H1 (cell line): ENCODE measurements around the gene AHRR. TPM values are rescaled to one million over a fixed set of nuclear protein-coding genes. Genes with fewer than 3 reads are reported as not detected.
A peak's percentile ranks its signal among the peaks of the same experiment; 100 is the strongest.

Experiments
- CTCF ChIA-PET: fragments of 300-600 bp; sonication (Branson Sonifier 250); formaldehyde crosslinking; loops from one replicate; lab custom pipeline; 2021; ENCODE audit not compliant: partially characterized antibody; lab: Charles Lee
- POLR2A ChIA-PET: fragments of 300-600 bp; sonication (Branson Sonifier 250); formaldehyde crosslinking; loops from one replicate; lab custom pipeline; 2021; ENCODE audit warnings: inconsistent platforms; ENCODE audit not compliant: partially characterized antibody; lab: Charles Lee
- DNase-seq, 2 experiments: peaks; one replicate each; pipeline versions ENCODE4 v3.0.0 to v3.0.0-alpha.2; 2010 to 2022; ENCODE audit warnings: low spot score in 2 of 2, low read depth in 1 of 2, mixed read lengths in 1 of 2
- FAIRE-seq: peaks from 2 replicates; lab custom pipeline; 2011; peaks lifted over from hg19 to GRCh38; lab: Jason Lieb, UNC
- H2AFZ ChIP-seq: 2 replicates; pipeline ENCODE4 v1.8.1; 2012; ENCODE audit warnings: low read length, inconsistent platforms
- H2AK5ac ChIP-seq: 2 replicates; pipeline ENCODE4 v1.6.1; 2013; ENCODE audit warnings: low read depth, low read length
- H2BK120ac ChIP-seq: replicated peaks from 2 replicates; pipeline ENCODE3; 2013; ENCODE audit warnings: low read depth, low read length, inconsistent platforms
- H2BK12ac ChIP-seq: 2 replicates; pipeline ENCODE4 v1.6.1; 2013; ENCODE audit warnings: low read depth, low read length
- H2BK15ac ChIP-seq: 2 replicates; pipeline ENCODE4 v1.6.1; 2013; ENCODE audit warnings: low read length
- H2BK20ac ChIP-seq: 2 replicates; pipeline ENCODE4 v1.6.1; 2013; ENCODE audit warnings: low read length
- H2BK5ac ChIP-seq: 2 replicates; pipeline ENCODE4 v1.6.1; 2013; ENCODE audit warnings: low read depth, low read length
- H3K14ac ChIP-seq: 2 replicates; pipeline ENCODE4 v1.6.1; 2013; ENCODE audit warnings: inconsistent platforms; ENCODE audit not compliant: insufficient read length
- H3K18ac ChIP-seq: 2 replicates; pipeline ENCODE4 v1.6.1; 2013; ENCODE audit warnings: low read length; ENCODE audit errors: extremely low read depth
- H3K23ac ChIP-seq: 2 replicates; pipeline ENCODE4 v1.6.1; 2013; ENCODE audit warnings: inconsistent platforms; ENCODE audit not compliant: insufficient read length
- H3K23me2 ChIP-seq: 2 replicates; pipeline ENCODE4 v1.6.1; 2013; ENCODE audit warnings: low read depth, low read length
- H3K27ac ChIP-seq: 2 replicates; pipeline ENCODE4 v1.6.1; 2011; ENCODE audit warnings: low read depth, low read length, inconsistent platforms
- H3K27me3 ChIP-seq, 4 experiments: replicated peaks in 1 of 4; 1 replicate in 1 of 4; 2 replicates in 3 of 4; pipeline versions ENCODE4 v1.6.1 to v1.8.1; 2011 to 2013; ENCODE audit warnings: low read length in 3 of 4, mild to moderate bottlenecking in 3 of 4, inconsistent platforms in 2 of 4, mixed read lengths in 2 of 4, moderate library complexity in 1 of 4; ENCODE audit not compliant: control insufficient read depth in 3 of 4, insufficient read depth in 3 of 4; ENCODE audit errors: extremely low read depth in 1 of 4
- H3K36me3 ChIP-seq, 4 experiments: 2 replicates each; pipeline versions ENCODE4 v1.6.1 to v1.8.1; 2011 to 2013; ENCODE audit warnings: mild to moderate bottlenecking in 4 of 4, low read length in 3 of 4, moderate library complexity in 2 of 4, control low read depth in 1 of 4, inconsistent platforms in 1 of 4; ENCODE audit not compliant: insufficient read depth in 4 of 4, control insufficient read depth in 2 of 4
- H3K4ac ChIP-seq: replicated peaks from 2 replicates; pipeline ENCODE3; 2013; ENCODE audit warnings: low read length, low read depth, mixed read lengths, inconsistent platforms; ENCODE audit not compliant: insufficient read length
- H3K4me1 ChIP-seq, 4 experiments: replicated peaks in 1 of 4; 1 replicate in 1 of 4; 2 replicates in 3 of 4; pipeline versions ENCODE4 v1.6.1 to v1.8.1; 2011 to 2013; ENCODE audit warnings: low read length in 3 of 4, inconsistent platforms in 2 of 4, mixed read lengths in 1 of 4; ENCODE audit not compliant: insufficient read depth in 4 of 4, control insufficient read depth in 3 of 4
- H3K4me2 ChIP-seq, 2 experiments: 2 replicates each; pipeline versions ENCODE4 v1.6.1 to v1.8.1; 2011 to 2013; ENCODE audit warnings: low read depth in 2 of 2, low read length in 2 of 2, control low read depth in 1 of 2, inconsistent platforms in 1 of 2, mild to moderate bottlenecking in 1 of 2; ENCODE audit not compliant: insufficient read depth in 1 of 2
- H3K4me3 ChIP-seq, 4 experiments: fragments of 200-600, 300-600 bp in 1 of 4; sonication (generic), shearing (Covaris generic), sonication (Bioruptor Twin) in 1 of 4; 2 replicates each; pipeline versions ENCODE4 v1.5.1 to v1.8.1; 2011 to 2016; ENCODE audit warnings: low read length in 4 of 4, low read depth in 3 of 4, control low read depth in 2 of 4, inconsistent platforms in 2 of 4, mild to moderate bottlenecking in 2 of 4, mixed read lengths in 1 of 4, moderate library complexity in 1 of 4; ENCODE audit not compliant: insufficient read depth in 2 of 4; ENCODE audit errors: extremely low read depth in 1 of 4
- H3K56ac ChIP-seq: replicated peaks from 2 replicates; pipeline ENCODE3; 2013; ENCODE audit warnings: low read depth, mild to moderate bottlenecking, mixed read lengths, low read length, inconsistent platforms; ENCODE audit not compliant: insufficient read length
- H3K79me1 ChIP-seq: 2 replicates; pipeline ENCODE4 v1.6.1; 2013; ENCODE audit warnings: low read depth, low read length, control low read depth
- H3K79me2 ChIP-seq, 2 experiments: 2 replicates each; pipeline versions ENCODE4 v1.6.1 to v1.8.1; 2012 to 2013; ENCODE audit warnings: low read length in 2 of 2, mild to moderate bottlenecking in 2 of 2, inconsistent platforms in 1 of 2; ENCODE audit not compliant: insufficient read depth in 2 of 2, control insufficient read depth in 1 of 2
- H3K9ac ChIP-seq, 4 experiments: replicated peaks in 1 of 4; 1 replicate in 1 of 4; 2 replicates in 3 of 4; pipeline versions ENCODE4 v1.6.1 to v1.8.1; 2011 to 2013; ENCODE audit warnings: low read depth in 3 of 4, low read length in 3 of 4, control low read depth in 2 of 4, mild to moderate bottlenecking in 2 of 4, moderate library complexity in 2 of 4, inconsistent platforms in 1 of 4; ENCODE audit errors: extremely low read depth in 1 of 4
- H3K9me3 ChIP-seq, 2 experiments: 2 replicates each; pipeline versions ENCODE4 v1.6.1 to v1.8.1; 2012 to 2013; ENCODE audit warnings: mild to moderate bottlenecking in 2 of 2, moderate library complexity in 2 of 2, control low read depth in 1 of 2, inconsistent platforms in 1 of 2, low read depth in 1 of 2, low read length in 1 of 2, mixed read lengths in 1 of 2; ENCODE audit not compliant: insufficient read depth in 2 of 2
- H4K20me1 ChIP-seq, 2 experiments: replicated peaks in 1 of 2; 2 replicates each; pipeline versions ENCODE3 to v1.8.1; 2011 to 2013; ENCODE audit warnings: inconsistent platforms in 2 of 2, low read length in 2 of 2, mild to moderate bottlenecking in 1 of 2; ENCODE audit not compliant: insufficient read depth in 2 of 2, control insufficient read depth in 1 of 2
- H4K5ac ChIP-seq: 2 replicates; pipeline ENCODE4 v1.6.1; 2013; ENCODE audit warnings: low read length, low read depth, mixed read lengths, inconsistent platforms; ENCODE audit not compliant: insufficient read length
- H4K8ac ChIP-seq: 2 replicates; pipeline ENCODE4 v1.8.0; 2013; ENCODE audit warnings: mild to moderate bottlenecking, moderate library complexity, low read length, inconsistent platforms; ENCODE audit not compliant: insufficient read depth; ENCODE audit errors: extremely low read depth
- H4K91ac ChIP-seq: replicated peaks from 2 replicates; pipeline ENCODE3; 2013; ENCODE audit warnings: low read length, mixed read lengths, inconsistent platforms; ENCODE audit not compliant: insufficient read length
- CBX5 ChIP-seq: fragments of 300-800, 300-1000 bp; sonication (generic); IDR thresholded peaks from 2 replicates; pipeline ENCODE4 v1.7.1; 2016; ENCODE audit warnings: antibody characterized with exemption, low read length, low read depth
- CREB1 ChIP-seq: IDR thresholded peaks from 2 replicates; pipeline ENCODE4 v1.6.1; 2012; ENCODE audit warnings: inconsistent platforms
- KDM4A ChIP-seq: IDR thresholded peaks from one replicate; pipeline ENCODE4 v1.7.1; 2012; ENCODE audit warnings: low read depth, mild to moderate bottlenecking, moderate library complexity, low read length, inconsistent platforms; ENCODE audit not compliant: severe bottlenecking
- NRF1 ChIP-seq: IDR thresholded peaks from 2 replicates; pipeline ENCODE4 v1.6.1; 2011; ENCODE audit warnings: mild to moderate bottlenecking, low read depth, low read length, improper control_type of control experiment
- PHF8 ChIP-seq: fragments of 200-600 bp; sonication (generic); conservative IDR thresholded peaks from 2 replicates; pipeline ENCODE4 v1.7.1; 2012; ENCODE audit warnings: low read depth, mild to moderate bottlenecking, inconsistent platforms, low read length, moderate library complexity
- POLR2A ChIP-seq, 2 experiments: IDR thresholded peaks; 1 replicate in 1 of 2; 2 replicates in 1 of 2; pipeline ENCODE4 v1.6.1; 2011; ENCODE audit warnings: low read depth in 2 of 2, low read length in 2 of 2, mild to moderate bottlenecking in 2 of 2; ENCODE audit errors: control extremely low read depth in 1 of 2
- POU5F1 ChIP-seq: IDR thresholded peaks from 2 replicates; pipeline ENCODE4 v1.6.1; 2011; ENCODE audit warnings: low read depth, mild to moderate bottlenecking, low read length, moderate library complexity
- RAD21 ChIP-seq, 2 experiments: IDR thresholded peaks in 1 of 2; conservative IDR thresholded peaks in 1 of 2; 2 replicates each; pipeline ENCODE4 v1.6.1; 2011; ENCODE audit warnings: low read depth in 2 of 2, low read length in 2 of 2, improper control_type of control experiment in 1 of 2, inconsistent platforms in 1 of 2, mild to moderate bottlenecking in 1 of 2, moderate library complexity in 1 of 2
- RFX5 ChIP-seq: IDR thresholded peaks from 2 replicates; pipeline ENCODE4 v1.6.1; 2011; ENCODE audit warnings: low read depth, low read length, improper control_type of control experiment, borderline replicate concordance
- SIN3A ChIP-seq, 2 experiments: IDR thresholded peaks in 1 of 2; conservative IDR thresholded peaks in 1 of 2; 2 replicates each; pipeline ENCODE4 v1.6.1; 2011 to 2012; ENCODE audit warnings: low read length in 2 of 2, improper control_type of control experiment in 1 of 2, low read depth in 1 of 2, mild to moderate bottlenecking in 1 of 2
- SIX5 ChIP-seq: IDR thresholded peaks from 2 replicates; pipeline ENCODE4 v1.6.1; 2011; ENCODE audit warnings: mild to moderate bottlenecking, low read depth, low read length
- SP2 ChIP-seq: IDR thresholded peaks from 2 replicates; pipeline ENCODE4 v1.6.1; 2012; ENCODE audit warnings: mild to moderate bottlenecking, low read length, inconsistent platforms
- TCF12 ChIP-seq: IDR thresholded peaks from 2 replicates; pipeline ENCODE4 v1.6.1; 2011; ENCODE audit warnings: low read depth, mild to moderate bottlenecking, low read length
- WGBS, 2 experiments: shearing (Covaris generic) in 1 of 2; methylation state at CpG; one replicate each; pipeline versions ENCODE4 v1.1.6 to v1.1.7; 2013 to 2015; ENCODE audit warnings: low lambda C conversion rate in 2 of 2, mixed read lengths in 2 of 2, inconsistent platforms in 1 of 2, low coverage in 1 of 2, missing lambda C conversion rate in 1 of 2; ENCODE audit not compliant: insufficient replicate concordance in 2 of 2, insufficient coverage in 1 of 2, insufficient read length in 1 of 2; ENCODE audit errors: extremely low coverage in 1 of 2, missing lambda C conversion rate in 1 of 2; 5-methylcytosine and 5-hydroxymethylcytosine counted together
- polyA plus RNA-seq, 7 experiments: library from polyadenylated mRNA; depleted of rRNA in 3 of 7; stranded (reverse) in 5 of 7; unstranded in 2 of 7; fragments of >200 nt in 5 of 7; fragments of 200-250 nt in 2 of 7; gene quantifications; 1 replicate in 5 of 7; 2 replicates in 1 of 7; 4 replicates in 1 of 7; pipeline versions ENCODE4 v1.2.1 to v1.2.3, GENCODE V29; 2011 to 2013; ENCODE audit warnings: missing spikeins in 2 of 7, mixed read lengths in 2 of 7
- total RNA-seq: library from RNA; stranded (reverse); fragmentation: NEBNext Ultra II Directional; extraction: Animal tissue kit (Norgen Biotek cat#: 25700); gene quantifications from 2 replicates; pipeline ENCODE4 v1.2.1, GENCODE V29; 2021

The AHRR gene
- total and polyA plus RNA-seq, 2 of the 8 experiments (the other 6 are each of a cell fraction or from before 2014, with no cell fraction given) = 0.41 to 0.80 TPM

GRCh38 chr5:302966-303365 is 18.5 kb upstream of the AHRR start:
- H3K79me2 ChIP-seq = peaks cover 0 to 10% of the 10 kb centered on the region in 2 experiments; a peak in 1 of 4 replicates
- POLR2A ChIA-PET = interaction anchor here (0.6 to 1.3 kb wide), 6 partner anchors 10 to 256 kb away, joined by 3 to 8 read pairs (median 3); no protein-coding TSS in a partner anchor
- TF ChIP-seq NRF1 (no peak), CREB1 (no peak), POLR2A (IDR thresholded peaks at IDR 0.05; ENCODE audit: control extremely low read depth in 1 of 2, low read depth in 2 of 2, low read length in 2 of 2) (no peak), RFX5 (no peak), SP2 (no peak), RAD21 (IDR thresholded peaks at IDR 0.05 in 1 of 2, conservative IDR thresholded peaks at IDR 0.05 in 1 of 2; ENCODE audit: low read depth in 2 of 2, low read length in 2 of 2) (no peak), KDM4A (no peak), SIN3A (conservative IDR thresholded peaks at IDR 0.05 in 1 of 2, IDR thresholded peaks at IDR 0.05 in 1 of 2; ENCODE audit: low read depth in 1 of 2, low read length in 2 of 2) (no peak), PHF8 (no peak), CBX5 (no peak), POU5F1 (no peak), TCF12 (no peak), SIX5 (no peak)

More at GRCh38 chr5:302966-303365, 18.5 kb upstream of the AHRR start:
- no peak overlapping the region for H3K56ac ChIP-seq
- no peak overlapping the region for H3K14ac ChIP-seq
- WGBS, 2 experiments = 91% methylated on average over 8 of the region's 8 CpGs; no CpG with 5 or more reads in 1 of the 2 experiments
- H4K8ac ChIP-seq = no peak overlapping the region
- DNase-seq = no peak
- H3K27ac ChIP-seq = no peak overlapping the region
- H3K36me3 ChIP-seq = peaks cover 0 to 5% (median 4%) of the 10 kb centered on the region in 4 experiments; a peak in 3 of 8 replicates
- H4K20me1 ChIP-seq = peaks cover 3 to 7% of the 10 kb centered on the region in 2 experiments
- no peak overlapping the region for H4K5ac ChIP-seq
- peak overlapping the region in 1 of 2 experiments; percentile 2; a peak in 1 of 4 replicates for H3K4me2 ChIP-seq
- peaks cover 0 to 12% (median 5%) of the 10 kb centered on the region in 4 experiments; a peak in 3 of 7 replicates for H3K4me1 ChIP-seq
- 0 out of 2 replicates have a peak, but pooled peaks cover 2% of the 10 kb centered on the region for H3K79me1 ChIP-seq
- no peak overlapping the region for H3K18ac ChIP-seq
- no peak overlapping the region for H2BK20ac ChIP-seq
- no peak overlapping the region for H2BK12ac ChIP-seq
- no peak for FAIRE-seq
- H3K27me3 ChIP-seq = no peaks in the 10 kb centered on the region
- H3K23ac ChIP-seq = no peak overlapping the region
- H2AFZ ChIP-seq = no peak overlapping the region
- no peaks in the 10 kb centered on the region for H3K9me3 ChIP-seq
- H2BK120ac ChIP-seq = no peak overlapping the region
- H4K91ac ChIP-seq = no peak overlapping the region
- CTCF ChIA-PET = interaction anchor here (1.7 to 2.1 kb wide), 3 partner anchors 9 to 19 kb away, joined by 3 to 8 read pairs (median 6); no protein-coding TSS in a partner anchor
- no peak overlapping the region for H2AK5ac ChIP-seq
- H2BK15ac ChIP-seq = no peak overlapping the region
- H3K4me3 ChIP-seq = no peak overlapping the region
- no peak overlapping the region for H3K4ac ChIP-seq
- H2BK5ac ChIP-seq = no peak overlapping the region
- no peaks in the 10 kb centered on the region for H3K23me2 ChIP-seq
- H3K9ac ChIP-seq = no peak overlapping the region
